Subcutaneous adipose tissue (tissue), 4 donors: ENCODE data around the gene ADAMTSL1. TPM values are rescaled to one million over a fixed set of nuclear protein-coding genes. Genes with fewer than 3 reads are reported as not detected.

ENCODE experiments used
- total RNA-seq, 4 donors: library from RNA; depleted of rRNA; stranded (reverse); fragments of >200 nt; gene quantifications; one replicate each; pipeline ENCODE4 v1.1.0, GENCODE V29; 2016
- TF ChIP-seq, protein P1 (sequence below): fragments of 450-650 bp; IDR thresholded peaks from one replicate; pipeline ENCODE4 v1.5.1; 2016; ENCODE audit warnings: low read depth, mild to moderate bottlenecking, control low read depth, antibody characterized with exemption, moderate library complexity

Gene ADAMTSL1
- total RNA-seq, 4 donors from 2014 or later, result 0.49 to 16.4 (median 10.5) TPM

DNA sequence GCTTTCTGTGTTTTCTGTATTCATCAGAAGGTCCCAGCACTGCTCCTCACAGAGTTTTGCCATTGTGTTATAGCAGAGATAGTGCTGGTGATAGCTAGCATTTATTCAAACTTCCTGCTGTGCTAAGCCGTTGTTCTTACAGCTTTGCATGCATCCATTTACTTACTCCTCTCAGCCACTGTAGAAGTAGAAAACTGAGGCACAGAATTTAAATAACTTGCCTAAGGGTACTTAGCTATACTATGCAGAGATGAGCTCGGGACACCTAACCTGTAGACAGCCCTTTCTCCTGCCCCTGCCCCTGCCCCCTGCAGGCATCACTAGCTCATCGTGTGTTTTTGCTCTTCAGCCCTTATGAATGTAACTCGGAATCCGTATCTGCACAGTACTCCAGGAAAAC lies 331.4 kb downstream of the ADAMTSL1 start:
- TF ChIP-seq, protein P1, sequence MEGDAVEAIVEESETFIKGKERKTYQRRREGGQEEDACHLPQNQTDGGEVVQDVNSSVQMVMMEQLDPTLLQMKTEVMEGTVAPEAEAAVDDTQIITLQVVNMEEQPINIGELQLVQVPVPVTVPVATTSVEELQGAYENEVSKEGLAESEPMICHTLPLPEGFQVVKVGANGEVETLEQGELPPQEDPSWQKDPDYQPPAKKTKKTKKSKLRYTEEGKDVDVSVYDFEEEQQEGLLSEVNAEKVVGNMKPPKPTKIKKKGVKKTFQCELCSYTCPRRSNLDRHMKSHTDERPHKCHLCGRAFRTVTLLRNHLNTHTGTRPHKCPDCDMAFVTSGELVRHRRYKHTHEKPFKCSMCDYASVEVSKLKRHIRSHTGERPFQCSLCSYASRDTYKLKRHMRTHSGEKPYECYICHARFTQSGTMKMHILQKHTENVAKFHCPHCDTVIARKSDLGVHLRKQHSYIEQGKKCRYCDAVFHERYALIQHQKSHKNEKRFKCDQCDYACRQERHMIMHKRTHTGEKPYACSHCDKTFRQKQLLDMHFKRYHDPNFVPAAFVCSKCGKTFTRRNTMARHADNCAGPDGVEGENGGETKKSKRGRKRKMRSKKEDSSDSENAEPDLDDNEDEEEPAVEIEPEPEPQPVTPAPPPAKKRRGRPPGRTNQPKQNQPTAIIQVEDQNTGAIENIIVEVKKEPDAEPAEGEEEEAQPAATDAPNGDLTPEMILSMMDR, result no peak

GRCh38 chr9:18806232-18807080 lies 332.5 kb downstream of the ADAMTSL1 start:
- TF ChIP-seq, protein P1, result no peak

GRCh38 chr9:18810581-18810980 lies 336.6 kb downstream of the ADAMTSL1 start:
- TF ChIP-seq, protein P1, result no peak

- TF ChIP-seq, protein P1, result no peak
Measured at GRCh38 chr9:18811171-18811570, 337.2 kb downstream of the ADAMTSL1 start.

GRCh38 chr9:18819418-18819817 lies 345.5 kb downstream of the ADAMTSL1 start:
- TF ChIP-seq, protein P1, result no peak

- TF ChIP-seq, protein P1, result no peak
Measured at GRCh38 chr9:18820566-18821095, 346.7 kb downstream of the ADAMTSL1 start.

GRCh38 chr9:18821788-18822187 lies 347.8 kb downstream of the ADAMTSL1 start:
- TF ChIP-seq, protein P1, result no peak
